ENCODE data around the gene MFSD6L.
"Not testable (repeated sequence)": the region's sequence is repeated elsewhere in the genome, so short reads cannot be mapped to it uniquely, and the experiment has no call there.

Gene MFSD6L

DNA sequence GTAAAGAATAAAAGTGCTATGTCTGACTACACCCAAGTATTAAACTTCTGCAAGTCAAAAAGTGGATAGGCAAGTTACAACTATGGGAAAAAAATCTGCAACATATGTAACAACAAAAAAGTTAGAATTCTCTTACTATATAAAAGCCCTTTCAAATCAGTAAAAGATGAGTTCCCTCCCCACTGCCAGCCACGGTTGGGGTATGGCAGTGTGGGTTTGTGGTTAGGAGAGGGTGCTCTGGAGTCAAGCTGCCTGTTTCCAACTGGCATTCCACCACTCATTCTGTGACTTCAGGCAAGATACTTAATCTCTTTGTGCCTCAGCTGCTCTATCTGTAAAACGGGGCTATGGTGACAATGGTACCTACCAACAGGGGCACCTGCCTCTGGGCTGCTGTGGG lies 26.6 kb upstream of the MFSD6L start:
- DNase-seq: no peak

DNA sequence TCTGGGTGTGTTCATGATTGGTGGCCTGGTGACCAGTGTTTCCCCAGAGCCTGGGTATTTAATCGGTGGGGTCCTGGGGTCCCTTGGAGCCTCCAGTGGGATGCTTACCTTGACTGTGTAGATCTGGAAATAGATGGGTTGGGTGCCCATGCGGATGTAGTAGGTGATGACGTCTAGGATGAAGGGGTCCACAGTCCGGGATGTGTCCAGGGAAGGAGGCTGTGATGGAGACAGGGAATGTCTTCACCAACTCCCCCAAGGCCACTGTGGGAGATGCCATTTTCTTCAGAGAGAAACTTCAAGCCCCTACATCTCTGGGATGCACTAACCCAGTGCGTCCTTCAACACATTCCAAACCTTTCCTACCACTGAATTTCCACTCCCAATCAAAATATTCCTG lies 24.1 kb upstream of the MFSD6L start:
- DNase-seq: no peak

DNA sequence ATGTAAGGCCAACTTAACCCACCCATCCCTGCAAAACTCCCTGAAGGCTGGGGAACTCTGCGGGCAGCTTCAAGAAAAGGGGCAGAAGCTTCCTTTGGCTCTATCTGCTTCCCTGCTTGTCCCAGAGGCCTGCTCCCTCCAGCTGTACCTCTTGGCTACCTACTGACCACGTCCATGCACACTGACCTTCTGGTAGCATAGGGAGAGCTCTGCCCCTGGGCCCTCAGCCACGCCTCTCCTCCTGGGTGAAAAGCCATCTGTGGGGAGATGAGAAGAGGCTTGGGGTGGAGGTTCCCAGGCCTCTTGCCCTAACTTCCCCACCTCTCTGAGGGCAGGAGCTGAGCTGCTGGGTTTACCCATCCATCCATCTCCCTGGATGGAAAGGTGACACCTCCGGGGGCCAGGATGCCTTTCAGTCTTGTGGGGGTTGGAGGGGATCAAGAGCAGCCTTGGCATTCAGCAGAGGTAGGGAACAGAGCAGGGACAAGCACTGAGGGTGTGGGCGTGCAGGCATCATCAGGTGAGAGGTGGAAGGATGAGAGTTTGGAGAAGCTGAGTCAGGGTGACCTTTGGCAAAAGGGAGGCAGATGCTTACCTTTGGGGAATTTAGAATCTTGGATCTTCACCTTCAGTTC lies 23.4 kb upstream of the MFSD6L start:
- no peak for DNase-seq

DNA sequence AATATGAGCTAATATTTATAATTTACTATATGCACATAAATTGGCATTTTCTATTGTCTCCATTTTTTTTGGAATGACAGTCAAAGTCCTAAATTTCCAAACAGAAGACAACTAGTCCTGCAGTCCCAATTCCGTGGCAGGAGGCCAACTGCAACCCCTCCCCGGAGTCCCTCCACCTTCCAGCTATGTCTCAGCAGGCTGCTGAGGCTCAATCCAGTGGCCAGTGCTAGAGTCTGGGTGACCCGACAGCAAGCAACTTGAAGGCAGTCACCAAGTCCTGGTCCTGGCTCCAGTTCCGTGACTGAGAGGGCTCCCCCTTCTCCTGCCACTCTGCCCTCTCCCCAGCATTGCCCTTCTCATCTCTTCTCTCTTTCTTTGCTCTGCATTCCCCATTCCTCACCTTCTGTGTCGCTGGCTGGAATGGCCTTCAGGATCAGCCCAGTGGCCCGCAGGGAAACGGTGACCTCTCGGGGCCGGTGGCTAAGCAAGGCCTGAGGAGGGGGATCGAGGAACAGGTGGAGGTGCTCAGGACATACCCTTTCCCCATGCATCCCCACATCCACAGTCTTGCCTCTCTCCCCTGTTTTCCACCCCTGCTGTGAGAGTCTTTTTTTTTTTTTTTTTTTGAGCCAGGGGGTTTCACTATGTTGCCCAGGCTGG lies 22.4 kb upstream of the MFSD6L start:
- DNase-seq: no peak

DNA sequence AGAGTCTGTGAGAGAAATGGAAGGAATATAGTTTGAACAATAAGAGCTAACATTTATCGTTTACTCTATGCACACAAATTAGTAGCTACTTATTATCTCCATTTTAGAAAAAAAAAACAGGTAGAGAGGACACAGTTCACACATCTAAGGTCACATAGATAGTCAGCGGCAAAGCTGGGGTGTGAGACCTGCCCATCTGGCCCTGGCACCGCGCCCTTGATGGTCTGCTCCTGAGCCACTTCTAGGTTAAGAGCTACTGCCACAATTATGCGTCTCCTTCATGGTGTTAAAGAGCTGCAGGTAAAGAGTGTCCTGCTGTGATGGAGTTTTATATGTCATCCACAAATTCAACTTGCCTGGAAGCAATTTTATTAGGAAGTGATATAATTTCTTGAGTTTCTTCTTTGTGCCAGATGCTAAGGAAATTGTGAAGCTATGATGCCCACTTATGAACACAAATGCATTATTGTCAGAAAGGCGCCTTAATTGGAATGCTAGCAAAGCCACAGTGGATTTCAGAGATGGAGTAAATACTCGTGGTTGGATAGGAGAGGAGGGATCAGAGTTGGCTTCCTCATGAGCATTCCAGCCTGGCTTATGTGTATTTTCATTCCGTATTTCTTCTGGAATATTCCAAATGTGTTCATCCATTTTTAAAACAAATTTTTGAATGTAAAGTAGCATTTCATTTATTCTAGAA lies 21.3 kb upstream of the MFSD6L start:
- DNase-seq: no peak

DNA sequence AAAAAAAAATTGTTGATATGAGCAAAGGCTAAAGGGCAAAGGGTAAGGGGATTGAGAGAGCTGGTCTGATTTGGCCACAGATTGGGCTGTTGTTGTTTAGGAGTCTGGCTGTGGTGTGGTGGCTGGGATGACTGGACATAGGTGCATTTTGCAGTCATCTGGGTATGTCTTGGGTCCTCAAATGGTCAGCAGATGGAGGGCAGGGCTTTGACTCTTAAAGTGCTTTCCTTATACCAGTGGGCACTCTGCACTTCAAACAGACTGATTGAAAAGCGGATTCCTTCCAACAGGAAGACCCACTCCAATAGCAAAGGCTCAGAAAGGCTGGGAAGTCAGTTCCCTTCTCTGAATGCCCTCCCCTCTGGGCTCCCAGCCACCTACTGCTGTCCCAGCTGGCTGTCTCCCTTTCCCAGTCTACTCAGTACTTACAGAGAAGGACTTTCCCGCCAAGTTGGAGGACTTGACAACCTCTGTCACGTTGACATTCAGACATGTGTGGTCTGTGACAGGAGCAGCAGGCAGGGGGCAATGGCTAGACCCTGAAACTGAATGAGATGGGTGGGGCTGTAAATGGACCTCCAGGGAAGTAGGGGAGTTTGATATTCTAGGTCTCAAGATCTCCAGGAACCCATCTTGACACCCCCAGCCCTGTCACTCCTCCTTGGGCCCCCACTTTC lies 19.6 kb upstream of the MFSD6L start:
- no peak for DNase-seq

DNA sequence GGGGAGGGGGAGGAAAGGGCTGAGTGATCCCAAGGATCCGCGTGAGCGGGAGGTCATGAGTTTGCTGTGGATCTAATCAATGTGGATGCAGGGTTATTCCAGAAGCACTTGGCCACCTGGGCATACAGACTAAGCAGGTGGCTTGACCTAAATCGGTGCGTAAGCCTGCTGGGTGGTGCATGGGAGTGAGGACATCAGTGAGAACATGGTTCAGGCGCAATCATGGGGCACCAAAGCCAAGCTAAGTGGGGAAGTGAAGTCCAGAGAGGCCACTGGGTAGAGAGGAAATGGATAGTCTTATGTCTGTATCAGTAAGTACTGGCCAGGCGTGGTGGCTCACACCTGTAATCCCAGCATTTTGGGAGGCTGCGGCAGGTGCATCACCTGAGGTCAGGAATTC lies 18.9 kb upstream of the MFSD6L start:
- no peak for DNase-seq

DNA sequence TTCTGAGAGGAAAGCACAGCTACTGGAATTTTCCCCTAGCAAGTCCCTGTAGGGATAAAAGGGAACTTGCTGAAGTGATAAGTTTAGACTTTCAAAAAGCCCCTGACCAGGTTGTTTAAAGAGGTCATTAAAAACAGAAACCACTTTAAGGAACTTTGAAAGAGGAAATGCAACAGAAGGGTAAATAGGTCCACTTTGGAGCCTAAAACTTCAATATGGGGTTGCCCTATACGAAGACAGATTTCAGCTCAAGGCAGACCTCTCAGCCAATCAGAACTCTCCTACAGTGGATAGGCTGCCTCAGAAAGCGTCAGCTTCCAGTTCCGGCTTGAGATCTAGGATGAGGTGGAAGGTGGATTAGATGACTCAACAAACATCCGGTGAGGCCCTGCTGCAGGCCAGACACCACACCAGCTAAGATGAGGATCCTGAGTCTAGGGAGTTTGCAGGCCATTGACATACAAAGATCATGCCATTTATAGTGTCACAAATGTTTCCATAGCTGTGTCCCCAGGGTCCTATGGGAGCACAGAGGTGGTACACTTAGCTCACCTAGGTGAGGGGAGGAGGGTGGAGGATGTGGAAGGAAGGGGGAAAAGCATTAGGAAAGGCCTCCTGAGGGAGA lies 7.9 kb upstream of the MFSD6L start:
- DNase-seq: peak in 1 of 5 donors; percentile 56

DNA sequence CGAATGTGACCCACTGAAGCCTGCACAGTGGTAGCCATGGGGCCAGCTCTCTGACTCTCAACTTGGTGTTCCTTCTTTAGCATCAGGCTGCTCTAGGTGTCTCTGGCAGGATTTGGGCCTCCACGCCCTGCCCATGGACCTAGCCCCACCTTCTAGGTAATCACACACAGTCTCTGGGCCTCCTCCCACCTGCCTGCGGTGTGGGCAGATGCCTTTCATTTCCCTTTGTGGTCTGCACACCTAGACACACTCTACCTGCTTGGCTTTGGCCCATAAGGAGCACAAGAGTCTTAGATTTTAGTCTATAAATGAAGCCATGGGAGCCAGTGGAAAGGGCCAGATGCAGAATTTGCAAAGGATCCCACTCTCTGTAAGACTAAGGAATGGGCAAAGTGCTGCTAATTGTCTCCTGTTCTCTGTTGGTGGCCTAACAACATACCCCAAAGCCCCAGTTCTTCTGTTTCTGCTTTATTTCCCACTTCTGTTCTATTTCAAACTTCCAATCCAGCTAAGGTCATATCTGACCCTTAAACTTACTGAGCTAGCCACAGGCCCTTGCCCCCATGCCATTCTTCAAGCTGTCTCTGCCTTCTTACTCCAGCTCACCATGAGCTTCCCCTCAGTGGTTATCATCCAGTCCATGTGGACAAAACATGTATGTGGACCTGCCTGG lies 7.2 kb upstream of the MFSD6L start:
- no peak for DNase-seq

DNA sequence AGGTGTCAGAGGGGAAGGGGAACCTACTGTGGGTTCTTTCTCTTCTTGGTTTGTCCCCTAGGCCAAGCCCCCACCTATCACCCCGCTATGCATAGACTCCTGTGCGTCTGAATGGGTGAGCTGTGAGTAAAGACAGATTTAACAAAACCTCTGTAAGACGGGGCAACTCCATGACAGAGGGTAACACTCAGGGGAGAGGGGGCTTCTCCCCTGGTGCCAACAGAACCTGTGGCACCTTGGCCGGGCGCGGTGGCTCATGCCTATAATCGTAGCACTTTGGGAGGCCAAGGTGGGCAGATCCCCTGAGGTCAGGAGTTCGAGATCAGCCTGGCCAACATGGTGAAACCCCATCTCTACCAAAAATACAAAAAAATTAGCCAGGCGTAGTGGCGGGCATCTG lies 6.2 kb upstream of the MFSD6L start:
- not testable (repeated sequence) for DNase-seq

DNA sequence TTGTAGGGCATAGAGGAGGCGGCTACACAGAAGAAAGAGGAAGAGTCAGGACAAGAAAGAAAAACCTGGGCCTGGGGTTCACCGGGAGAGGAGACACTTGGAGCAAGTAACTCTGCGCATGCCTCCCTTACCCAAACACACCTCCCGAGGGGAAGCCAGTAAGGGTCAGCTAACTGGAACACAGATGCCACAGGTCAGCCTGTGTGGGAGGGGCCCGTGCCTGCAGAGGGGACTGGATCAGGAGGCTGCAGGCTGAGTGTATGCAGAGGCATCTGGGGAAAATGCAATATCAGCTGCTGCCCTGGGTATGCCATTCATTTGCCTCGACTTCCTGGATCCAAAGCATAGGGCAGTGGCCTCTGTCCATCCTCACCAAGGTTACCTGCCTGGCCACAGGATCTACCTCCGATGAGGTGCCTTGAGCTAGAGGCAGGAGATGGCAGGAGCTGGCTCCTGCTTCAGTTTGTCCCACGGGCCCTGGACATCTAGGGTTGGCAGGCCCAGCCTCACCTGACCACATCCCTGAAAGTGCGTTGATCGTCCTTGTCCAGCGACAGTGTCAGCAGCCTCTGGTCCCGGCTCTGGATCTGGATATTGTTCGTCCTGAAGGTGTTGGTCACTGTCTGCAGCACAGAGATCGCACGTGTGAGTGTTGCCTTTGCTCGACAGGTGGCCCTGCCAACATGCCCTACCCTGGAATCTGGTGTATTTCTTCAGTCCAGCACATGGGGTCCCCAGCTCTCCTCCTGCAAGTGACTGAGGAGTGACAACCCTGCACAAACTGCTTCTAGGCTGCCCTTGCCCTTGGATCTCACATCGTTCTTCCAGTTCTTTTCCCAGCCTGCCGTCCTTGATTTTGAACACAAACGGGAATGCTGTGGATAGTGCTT lies 4.6 kb upstream of the MFSD6L start:
- DNase-seq: no peak

DNA sequence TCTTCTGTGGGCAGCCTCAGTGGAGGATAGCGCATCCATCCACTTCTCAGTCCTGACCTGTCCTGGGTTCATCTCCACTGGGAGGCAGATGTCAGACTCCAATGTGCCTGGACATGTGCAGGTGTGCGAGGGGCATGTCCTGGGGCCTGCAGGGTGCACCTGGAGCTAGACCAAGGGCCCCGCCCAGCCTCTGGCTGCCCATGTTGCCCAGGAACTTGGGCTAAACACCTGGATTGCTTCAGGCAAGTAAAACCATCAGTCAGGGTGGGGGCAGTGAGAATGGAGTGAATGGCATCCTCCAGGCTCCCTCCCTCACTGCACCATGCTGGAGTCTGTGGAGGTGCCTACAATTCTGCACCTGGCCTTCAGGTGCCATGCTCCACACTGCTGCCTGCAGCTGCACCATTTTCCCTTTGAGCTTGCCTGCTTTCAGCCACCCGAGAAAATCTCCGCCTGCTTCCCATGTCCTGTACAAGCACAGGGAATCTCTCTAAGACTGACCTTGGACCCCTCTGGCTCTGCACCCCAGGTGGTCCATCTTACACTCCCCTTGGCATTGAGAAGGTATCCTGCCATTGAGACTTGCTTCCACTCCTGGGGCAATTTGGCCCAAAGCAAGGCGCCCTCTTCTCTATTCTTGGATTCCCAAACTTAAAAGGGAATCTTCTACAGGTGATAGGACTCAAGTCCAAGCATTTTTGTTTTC lies 2.1 kb upstream of the MFSD6L start:
- DNase-seq: no peak

DNA sequence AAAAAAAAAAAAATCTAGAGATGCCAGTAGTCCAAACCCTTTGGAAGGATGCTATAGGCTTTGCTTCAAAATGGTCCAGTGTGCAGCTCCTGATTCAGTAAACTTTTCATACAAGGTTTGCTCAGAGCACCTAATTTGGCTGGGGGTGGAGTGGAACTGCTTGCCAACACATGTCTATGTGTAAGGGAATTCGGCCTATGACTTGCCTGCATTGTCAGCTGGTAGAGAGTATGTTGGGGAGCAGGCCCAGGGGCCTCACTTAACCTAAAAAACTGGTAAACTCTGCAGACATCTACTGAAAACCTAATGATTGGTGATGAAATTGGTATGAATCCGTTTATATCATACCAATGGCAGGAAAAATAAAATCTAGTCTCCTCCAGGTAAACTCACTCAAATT lies 1.5 kb upstream of the MFSD6L start:
- DNase-seq: no peak

DNA sequence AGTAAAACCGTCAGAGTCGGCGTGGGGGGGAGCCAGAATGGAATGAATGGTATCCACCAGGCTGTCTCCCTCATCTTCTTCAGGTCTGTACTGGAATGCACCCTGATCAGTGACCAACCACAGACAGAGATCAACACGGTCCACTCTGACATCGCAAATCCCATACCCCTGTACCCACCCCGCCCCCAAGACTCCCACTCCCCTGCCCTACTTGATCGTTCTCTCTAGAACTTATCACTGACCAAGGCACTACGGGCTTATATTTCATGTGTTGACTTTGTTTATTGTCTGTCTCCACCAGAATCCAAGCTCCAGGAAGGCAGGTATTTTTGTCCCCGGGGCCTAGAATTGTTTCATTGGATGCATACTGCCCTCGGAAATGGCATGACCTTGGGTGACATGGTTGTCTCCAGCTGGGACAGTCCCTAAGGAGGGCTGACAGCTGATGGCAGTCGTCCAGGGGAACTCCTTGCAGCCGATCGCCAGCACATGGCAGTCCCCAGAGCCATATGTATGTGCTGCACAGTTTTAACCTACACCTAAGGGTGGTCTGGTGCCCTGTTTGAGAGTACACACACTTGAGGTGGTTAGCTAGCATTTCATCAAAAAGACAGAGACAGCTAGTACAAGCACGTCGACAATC lies 526 bp upstream of the MFSD6L start:
- no peak for DNase-seq

DNA sequence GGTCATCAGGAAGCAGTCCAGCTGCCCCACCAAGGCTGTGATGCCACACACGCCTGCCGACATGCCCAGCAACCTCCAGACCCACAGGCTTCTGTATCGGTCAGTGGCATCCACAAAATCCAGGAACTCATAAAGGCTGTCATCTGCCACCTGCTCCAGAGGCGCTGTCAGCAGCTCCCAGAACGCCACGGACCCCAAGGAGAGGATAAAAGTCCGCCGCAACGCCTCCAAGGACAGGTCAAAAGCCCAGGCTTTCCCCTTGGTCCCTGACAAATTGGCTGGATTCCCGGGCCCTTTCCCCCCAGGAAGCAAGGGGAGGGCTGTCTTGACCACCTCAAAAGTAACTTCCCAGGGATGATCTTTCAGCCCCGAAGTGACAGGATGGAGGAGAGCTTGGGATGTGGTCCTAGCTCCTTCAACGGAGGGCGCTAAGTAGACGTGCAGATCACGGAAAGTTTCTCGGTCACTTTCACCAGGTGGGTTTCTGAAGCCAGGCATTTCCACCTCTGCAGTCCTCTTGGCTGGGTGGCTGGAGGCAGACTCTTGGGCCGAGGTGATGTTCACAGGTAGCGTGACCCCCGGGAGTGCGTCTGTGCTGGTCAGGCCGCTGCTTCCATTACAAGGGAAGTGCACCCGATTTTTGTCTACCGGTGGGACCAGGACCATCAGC lies 854 bp downstream of the MFSD6L start:
- no peak for DNase-seq

DNA sequence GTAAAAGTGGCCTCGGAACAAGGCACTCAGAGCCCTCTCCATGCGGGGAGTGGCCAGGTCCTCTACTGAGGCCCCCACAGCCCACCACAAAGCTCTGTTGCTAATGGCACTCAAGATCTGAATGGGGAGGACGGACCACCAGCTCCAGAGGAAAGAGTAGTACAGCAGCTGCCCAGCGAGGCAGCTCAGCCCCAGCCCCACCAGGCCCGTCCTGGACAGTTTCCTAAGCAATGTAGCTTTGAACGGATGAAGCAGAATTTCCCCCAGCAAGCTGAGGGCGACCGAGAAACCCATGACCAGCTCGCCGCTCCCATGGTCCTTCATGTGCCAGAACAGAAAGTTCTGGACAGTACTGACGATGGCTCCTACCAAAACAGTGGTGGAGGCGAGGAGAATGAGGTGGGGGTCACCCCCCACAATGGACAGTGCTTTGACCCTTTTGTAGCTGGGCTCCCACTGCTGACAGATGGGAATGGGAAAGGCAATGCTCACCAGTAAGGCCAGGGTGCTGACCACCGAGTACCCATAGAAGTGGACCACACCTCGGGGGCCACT lies 1.5 kb downstream of the MFSD6L start:
- DNase-seq: no peak

DNA sequence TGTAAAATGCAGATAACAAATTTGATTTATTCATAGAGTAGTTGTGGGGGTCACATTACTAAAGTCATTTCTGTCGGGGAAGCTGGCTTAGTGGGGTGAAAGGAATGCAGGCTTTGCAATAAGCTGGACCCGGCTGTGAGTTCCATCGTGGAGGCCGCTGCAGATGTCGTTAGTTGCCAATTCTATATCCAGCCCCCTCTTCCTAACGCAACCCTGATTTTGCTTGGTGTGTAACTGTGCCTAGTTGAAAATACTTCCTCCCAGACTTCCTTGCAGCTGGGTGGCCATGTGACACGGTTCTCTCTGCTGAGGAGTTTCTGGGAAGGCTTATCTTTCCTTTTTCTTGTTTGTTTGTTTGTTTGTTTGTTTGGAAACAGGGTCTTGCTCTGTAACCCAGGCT lies 4.5 kb downstream of the MFSD6L start:
- no peak for DNase-seq

DNA sequence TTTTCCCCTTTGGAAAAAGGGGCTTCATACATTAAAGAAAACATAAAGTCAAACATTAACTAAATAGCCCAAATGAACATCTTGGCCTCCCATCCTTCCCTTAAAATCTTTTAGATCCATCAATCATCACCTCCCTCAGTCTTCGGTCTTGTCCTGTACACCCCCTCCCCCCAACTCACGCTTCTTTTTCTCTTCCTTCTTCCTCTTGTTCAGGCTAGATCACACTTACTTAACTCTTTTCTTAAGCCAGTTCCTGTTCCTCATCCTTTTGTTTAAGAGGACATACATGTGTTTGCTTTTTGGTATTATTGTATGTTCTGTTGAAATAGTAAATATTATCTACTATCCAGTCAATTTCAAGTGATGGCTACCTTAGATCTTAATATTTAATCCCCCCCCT lies 5.5 kb downstream of the MFSD6L start:
- no peak for DNase-seq

DNA sequence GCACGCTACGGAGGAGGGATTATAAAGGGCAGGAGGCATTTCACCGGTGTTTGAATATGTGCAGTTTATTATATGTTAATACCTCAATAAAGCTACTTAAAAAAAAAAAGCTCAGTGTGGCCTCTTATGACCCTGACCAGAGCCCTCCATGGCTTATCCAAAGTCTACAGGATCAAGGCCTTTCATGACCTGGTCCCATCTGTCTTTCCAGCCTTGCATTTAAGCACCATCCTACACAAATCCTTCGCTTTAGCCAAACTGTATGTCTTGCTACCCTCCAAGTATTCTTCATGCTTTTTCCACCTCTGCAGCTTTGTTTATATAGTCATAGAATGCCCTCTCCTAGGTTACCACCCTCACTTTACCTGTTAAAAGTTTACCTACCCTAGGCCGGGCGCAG lies 6.5 kb downstream of the MFSD6L start:
- no peak for DNase-seq

DNA sequence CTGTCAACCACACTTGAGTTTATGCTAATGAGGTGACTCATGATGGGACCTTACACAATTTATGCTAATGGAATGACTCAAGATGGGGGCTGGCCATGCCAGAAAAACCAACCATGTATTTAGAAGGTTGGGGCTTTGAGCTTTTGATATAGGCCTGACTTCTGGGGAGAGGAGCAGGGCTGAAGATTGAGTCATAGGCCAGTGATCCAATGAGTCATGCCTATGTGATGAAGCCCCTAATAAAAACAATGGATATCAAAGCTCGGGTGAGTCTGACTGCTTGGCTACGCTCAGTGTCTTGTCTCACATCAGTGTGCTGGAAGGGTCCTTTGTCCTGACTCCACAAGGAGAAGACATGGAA lies 7.3 kb downstream of the MFSD6L start:
- DNase-seq: no peak

Data from T-helper 1 cell (primary cell).